ENCODE measurements around the gene GALT.

- no peak for TF ChIP-seq CTCF (conservative IDR thresholded peaks at IDR 0.05; ENCODE audit: low read depth, low read length)
- TF ChIP-seq EZH2 (IDR thresholded peaks at IDR 0.05; ENCODE audit: borderline replicate concordance, low read depth, low read length, poor library complexity, severe bottlenecking), result no peak
Observed at GRCh38 chr9:34663303-34663605, 16.8 kb downstream of the GALT start.

Data from A673 (cell line).